Fibroblast of villous mesenchyme (primary cell): Measurements from ENCODE around the gene TCL1B. TPM values are rescaled to one million over a fixed set of nuclear protein-coding genes. Genes with fewer than 3 reads are reported as not detected.

Source experiments
- DNase-seq: peaks from one replicate; pipeline ENCODE4 v3.0.0-alpha.2; 2010; ENCODE audit warnings: low read depth
- H3K4me3 ChIP-seq: 2 replicates; pipeline ENCODE4 v1.5.1; 2011; ENCODE audit warnings: low read depth, mild to moderate bottlenecking, low read length
- total RNA-seq: library from RNA; depleted of rRNA; stranded (reverse); fragments of >200 nt; gene quantifications from 2 replicates; pipeline ENCODE4 v1.2.3, GENCODE V29; 2012
- TF ChIP-seq, protein P1 (sequence below): IDR thresholded peaks from 2 replicates; pipeline ENCODE4 v1.5.1; 2012; ENCODE audit warnings: low read depth, mild to moderate bottlenecking, low read length; ENCODE audit not compliant: insufficient read depth

The TCL1B gene, protein sequence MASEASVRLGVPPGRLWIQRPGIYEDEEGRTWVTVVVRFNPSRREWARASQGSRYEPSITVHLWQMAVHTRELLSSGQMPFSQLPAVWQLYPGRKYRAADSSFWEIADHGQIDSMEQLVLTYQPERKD
- not detected in 2 replicates for total RNA-seq

DNA sequence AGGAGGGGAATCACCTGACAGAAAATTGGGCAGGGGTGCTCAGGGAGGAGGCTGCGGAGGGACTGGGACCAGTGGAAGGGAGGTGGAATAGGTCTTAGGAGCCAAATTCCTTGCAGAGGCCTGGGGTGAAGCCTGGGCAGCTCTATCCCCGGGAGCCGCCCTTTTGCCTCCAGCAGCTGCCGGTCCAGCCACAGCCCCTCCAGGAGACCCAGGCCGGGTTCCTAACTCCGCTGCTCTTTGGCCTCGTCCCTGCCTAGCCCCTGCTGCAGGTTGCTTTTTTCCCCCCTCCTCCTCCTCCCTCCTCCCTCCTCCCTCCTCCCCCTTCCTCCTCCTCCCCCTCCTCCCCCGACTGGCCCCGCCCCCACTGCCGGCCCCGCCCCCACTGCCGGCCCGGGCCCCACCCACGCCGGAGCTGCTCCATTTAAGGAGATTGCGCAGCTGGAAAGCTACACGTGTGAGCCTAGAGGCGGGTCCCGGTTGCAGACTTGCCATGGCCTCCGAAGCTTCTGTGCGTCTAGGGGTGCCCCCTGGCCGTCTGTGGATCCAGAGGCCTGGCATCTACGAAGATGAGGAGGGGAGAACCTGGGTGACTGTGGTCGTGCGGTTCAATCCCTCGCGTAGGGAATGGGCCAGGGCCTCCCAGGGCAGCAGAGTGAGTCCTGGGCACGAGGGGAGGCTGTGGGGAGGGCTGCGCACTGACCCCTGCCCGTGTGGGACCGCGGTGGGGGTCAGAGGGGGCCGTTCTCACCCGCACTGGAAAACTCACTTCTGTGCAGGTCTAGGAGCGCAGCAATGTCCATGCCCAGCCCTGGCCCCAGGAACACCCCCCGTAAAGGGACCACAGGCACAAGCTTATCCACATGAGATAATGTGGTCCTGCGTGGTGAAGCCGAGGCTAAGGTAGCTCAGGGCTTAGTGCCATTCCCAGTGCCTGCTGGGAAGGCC lies at the start of gene TCL1B:
TCL1B (plus strand) TSS at position 449 of the 945 bp plus-strand sequence; CDS start at position 491, 42 bp downstream.
- TF ChIP-seq, protein P1, sequence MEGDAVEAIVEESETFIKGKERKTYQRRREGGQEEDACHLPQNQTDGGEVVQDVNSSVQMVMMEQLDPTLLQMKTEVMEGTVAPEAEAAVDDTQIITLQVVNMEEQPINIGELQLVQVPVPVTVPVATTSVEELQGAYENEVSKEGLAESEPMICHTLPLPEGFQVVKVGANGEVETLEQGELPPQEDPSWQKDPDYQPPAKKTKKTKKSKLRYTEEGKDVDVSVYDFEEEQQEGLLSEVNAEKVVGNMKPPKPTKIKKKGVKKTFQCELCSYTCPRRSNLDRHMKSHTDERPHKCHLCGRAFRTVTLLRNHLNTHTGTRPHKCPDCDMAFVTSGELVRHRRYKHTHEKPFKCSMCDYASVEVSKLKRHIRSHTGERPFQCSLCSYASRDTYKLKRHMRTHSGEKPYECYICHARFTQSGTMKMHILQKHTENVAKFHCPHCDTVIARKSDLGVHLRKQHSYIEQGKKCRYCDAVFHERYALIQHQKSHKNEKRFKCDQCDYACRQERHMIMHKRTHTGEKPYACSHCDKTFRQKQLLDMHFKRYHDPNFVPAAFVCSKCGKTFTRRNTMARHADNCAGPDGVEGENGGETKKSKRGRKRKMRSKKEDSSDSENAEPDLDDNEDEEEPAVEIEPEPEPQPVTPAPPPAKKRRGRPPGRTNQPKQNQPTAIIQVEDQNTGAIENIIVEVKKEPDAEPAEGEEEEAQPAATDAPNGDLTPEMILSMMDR = no peak
- DNase-seq = no peak
- no peak within 1 kb of the TSS for H3K4me3 ChIP-seq

DNA sequence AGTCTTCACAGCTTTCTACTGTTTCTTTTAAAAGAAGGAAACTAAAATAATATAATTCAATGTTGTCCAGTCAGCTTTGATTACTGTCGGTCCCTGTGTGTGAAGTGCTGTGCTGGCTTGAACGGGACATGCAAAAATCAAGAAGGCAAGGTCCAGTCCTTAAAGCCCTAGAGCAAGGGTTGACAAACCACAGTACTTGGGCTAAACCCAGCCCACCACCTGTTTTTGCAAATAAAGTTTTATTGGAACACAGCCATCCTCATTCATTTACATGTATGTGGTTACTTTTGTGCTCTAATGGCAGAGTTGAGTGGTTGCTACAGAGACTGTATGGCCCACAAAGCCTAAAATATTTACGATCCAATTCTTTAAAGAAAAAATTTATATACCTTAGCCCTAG lies 41.2 kb upstream of the TCL1B start:
- no peak for DNase-seq
- TF ChIP-seq, protein P1 = no peak
- H3K4me3 ChIP-seq = no peak overlapping the region

DNA sequence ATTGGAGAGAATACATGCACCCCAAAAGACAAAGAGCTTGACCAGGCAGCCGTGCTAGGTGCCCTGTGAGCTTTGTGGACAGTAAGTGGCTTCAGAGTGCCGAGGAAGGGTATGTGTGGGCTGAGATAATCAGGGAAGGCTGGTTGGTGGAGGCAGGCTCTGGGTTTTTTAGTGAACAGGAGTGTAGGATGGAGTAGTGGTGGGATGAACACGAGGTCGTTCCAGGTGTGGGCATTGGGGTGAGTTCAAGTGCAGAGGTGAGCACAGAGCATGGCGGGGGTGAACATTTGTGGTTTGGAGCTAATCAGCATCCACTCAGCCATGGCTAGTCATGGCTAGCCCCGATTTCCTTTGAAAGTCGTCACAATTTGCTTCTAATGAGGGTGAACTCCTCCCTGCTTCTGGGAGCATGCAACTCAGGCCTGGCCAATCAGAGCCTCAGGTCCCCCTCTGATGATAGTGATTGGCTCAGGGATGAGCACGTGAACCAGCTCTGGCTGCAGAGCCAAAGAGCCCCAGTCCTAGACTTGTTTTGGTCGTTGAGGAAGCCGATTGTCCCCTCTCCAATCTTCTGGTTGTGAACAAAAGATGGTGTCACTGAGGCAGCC lies 40.7 kb upstream of the TCL1B start:
- TF ChIP-seq, protein P1 = no peak

DNA sequence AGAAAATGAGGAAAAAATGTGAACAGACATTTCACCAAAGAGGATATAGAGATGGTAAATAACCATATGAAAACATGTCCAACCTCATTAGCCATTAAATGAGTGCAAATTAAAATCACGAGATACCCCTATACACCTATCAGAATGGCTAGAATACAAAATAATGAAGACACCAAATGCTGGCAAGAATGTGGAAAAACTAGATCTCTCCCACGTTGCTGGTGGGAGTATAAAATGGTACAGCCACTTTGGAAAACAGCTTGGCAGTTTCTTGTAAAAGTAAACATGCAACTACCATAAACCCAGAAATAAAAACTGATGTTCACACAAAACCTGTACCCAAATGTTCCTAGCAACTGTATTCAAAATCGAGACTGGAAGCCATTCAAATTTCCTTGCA lies 38.3 kb upstream of the TCL1B start:
- TF ChIP-seq, protein P1 = no peak
- H3K4me3 ChIP-seq = no peak overlapping the region
- DNase-seq = no peak

More for the DNA sequence above, 40.7 kb upstream of the TCL1B start:
- no peak for DNase-seq
- no peak overlapping the region for H3K4me3 ChIP-seq

DNA sequence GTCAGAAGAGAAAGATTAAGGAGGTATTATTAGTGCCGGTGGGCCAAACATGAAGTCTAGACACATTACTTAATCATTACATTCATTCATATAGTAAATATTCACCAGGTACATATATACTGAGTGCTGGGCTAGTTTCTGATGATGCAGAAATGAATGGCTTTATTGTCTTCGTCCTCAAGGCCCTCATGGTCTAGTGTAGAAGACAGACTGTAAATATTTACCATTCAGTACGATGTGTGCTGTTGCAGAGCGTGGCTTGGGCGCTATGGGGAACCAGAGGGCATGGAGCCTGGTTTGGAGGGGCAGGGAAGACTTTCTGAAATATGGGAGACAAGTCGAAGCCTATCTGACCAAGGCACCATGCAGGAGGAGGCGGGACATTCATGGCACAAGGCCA lies 37.0 kb upstream of the TCL1B start:
- DNase-seq = no peak
- H3K4me3 ChIP-seq = no peak overlapping the region
- TF ChIP-seq, protein P1 = no peak

DNA sequence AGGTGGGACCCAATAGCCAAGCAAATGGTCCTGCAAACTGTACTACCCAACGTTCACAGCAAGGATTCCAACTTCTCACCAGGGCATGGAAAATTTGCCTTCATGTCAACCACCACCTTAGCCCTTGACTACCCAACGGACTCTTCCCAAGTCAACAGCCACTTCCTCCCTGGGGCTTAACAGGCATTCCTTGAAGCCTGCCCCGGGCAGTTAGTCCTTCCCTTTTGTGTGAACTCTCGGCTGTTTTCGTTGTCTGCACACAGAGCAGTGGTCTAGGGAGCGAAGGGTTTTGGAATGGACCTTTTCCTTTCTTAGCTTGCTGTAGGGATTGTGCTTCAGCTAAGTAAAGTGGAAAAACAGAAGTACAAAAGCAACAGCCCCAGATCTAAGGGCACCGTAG lies 35.2 kb upstream of the TCL1B start:
- TF ChIP-seq, protein P1 = no peak
- DNase-seq = no peak
- no peak overlapping the region for H3K4me3 ChIP-seq
